GM12878 (cell line): ENCODE measurements around the gene RBP3. TPM values are rescaled to one million over a fixed set of nuclear protein-coding genes. Genes with fewer than 3 reads are reported as not detected.

ENCODE experiments used
- ATAC-seq: fragments of 200-7000 bp; cut with Tn5 transposase; 3 replicates; pipeline ENCODE4 v1.9.1; 2020; ENCODE audit warnings: mild to moderate bottlenecking, moderate library complexity
- BruUV-seq: library from RNA; stranded (reverse); fragments of 400-500 nt; replicated peaks from 2 replicates; lab custom pipeline; 2021; lab: Mats Ljungman, UMichigan
- CTCF ChIA-PET: fragments of 300-600 bp; sonication (Branson Sonifier 250); formaldehyde crosslinking; extraction: SDS; loops from one replicate; lab custom pipeline; 2021; ENCODE audit warnings: inconsistent platforms; lab: Yijun Ruan, JAX
- POLR2A ChIA-PET: fragments of 350-600 bp; formaldehyde crosslinking; extraction: SDS; loops from one replicate; lab custom pipeline; 2021; ENCODE audit warnings: inconsistent platforms; lab: Charles Lee
- RAD21 ChIA-PET: fragments of 300-600 bp; sonication (Branson Sonifier 250); formaldehyde crosslinking; loops from one replicate; lab custom pipeline; 2023; ENCODE audit warnings: antibody characterized with exemption; ENCODE audit not compliant: unreplicated experiment; lab: Charles Lee
- SMC1A ChIA-PET: fragments of 300-600 bp; sonication (Branson Sonifier 250); formaldehyde crosslinking; loops from one replicate; lab custom pipeline; 2023; ENCODE audit not compliant: unreplicated experiment, uncharacterized antibody; lab: Charles Lee
- DNase-seq: peaks from one replicate; pipeline ENCODE4 v3.0.0-alpha.2; 2011; ENCODE audit warnings: low read depth, low spot score
- FAIRE-seq: peaks from 3 replicates; lab custom pipeline; 2011; peaks lifted over from hg19 to GRCh38; lab: Jason Lieb, UNC
- H2AFZ ChIP-seq: 2 replicates; pipeline ENCODE4 v1.6.0; 2011; ENCODE audit warnings: low read depth, low read length, control low read depth; ENCODE audit not compliant: control insufficient read depth
- H3K27ac ChIP-seq: 2 replicates; pipeline ENCODE4 v1.5.1; 2011; ENCODE audit warnings: control low read depth; ENCODE audit not compliant: control insufficient read depth, insufficient read depth
- H3K27me3 ChIP-seq, 2 experiments: replicated peaks in 1 of 2; 2 replicates each; pipeline versions ENCODE4 v1.6.0 to v1.6.1; 2011; ENCODE audit warnings: low read length in 1 of 2; ENCODE audit not compliant: control insufficient read depth in 2 of 2, insufficient read depth in 2 of 2
- H3K36me3 ChIP-seq, 2 experiments: 2 replicates each; pipeline ENCODE4 v1.5.1; 2011; ENCODE audit warnings: low read length in 1 of 2; ENCODE audit not compliant: control insufficient read depth in 2 of 2, insufficient read depth in 2 of 2
- H3K4me1 ChIP-seq: 2 replicates; pipeline ENCODE4 v1.6.1; 2011; ENCODE audit warnings: mild to moderate bottlenecking, low read length, moderate library complexity, mixed read lengths; ENCODE audit not compliant: control insufficient read depth, insufficient read depth
- H3K4me2 ChIP-seq: 2 replicates; pipeline ENCODE4 v1.6.0; 2011; ENCODE audit warnings: control low read depth; ENCODE audit not compliant: control insufficient read depth, insufficient read depth
- H3K4me3 ChIP-seq: fragments of 200-600 bp; sonication (generic); 2 replicates; pipeline ENCODE4 v1.5.1; 2016
- H3K79me2 ChIP-seq: 2 replicates; pipeline ENCODE4 v1.6.0; 2011; ENCODE audit warnings: low read length; ENCODE audit not compliant: control insufficient read depth, insufficient read depth
- H3K9ac ChIP-seq: 2 replicates; pipeline ENCODE4 v1.8.0; 2011; ENCODE audit warnings: low read length, control low read depth, mixed read lengths; ENCODE audit not compliant: control insufficient read depth, insufficient read depth
- H3K9me3 ChIP-seq: replicated peaks from 3 replicates; pipeline ENCODE4 v1.5.1; 2011; ENCODE audit warnings: mild to moderate bottlenecking, low read length; ENCODE audit not compliant: control insufficient read depth, insufficient read depth
- H4K20me1 ChIP-seq: 2 replicates; pipeline ENCODE4 v1.6.0; 2011; ENCODE audit not compliant: control insufficient read depth, insufficient read depth
- CBX5 ChIP-seq: sonication (generic); IDR thresholded peaks from 2 replicates; pipeline ENCODE4 v1.6.1; 2016; ENCODE audit warnings: low read depth, moderate library complexity, mild to moderate bottlenecking, inconsistent platforms
- CHD1 ChIP-seq: IDR thresholded peaks from 2 replicates; pipeline ENCODE4 v1.6.1; 2012; ENCODE audit warnings: low read depth, low read length, improper control_type of control experiment
- ETV6 ChIP-seq, 2 experiments: fragments of 450-650 bp in 1 of 2; IDR thresholded peaks in 1 of 2; conservative IDR thresholded peaks in 1 of 2; 2 replicates each; pipeline ENCODE4 v1.6.1; 2014; ENCODE audit warnings: antibody characterized with exemption in 1 of 2, borderline replicate concordance in 1 of 2, low read depth in 1 of 2, mild to moderate bottlenecking in 1 of 2, moderate library complexity in 1 of 2
- EZH2 ChIP-seq: IDR thresholded peaks from 2 replicates; pipeline ENCODE4 v1.6.1; 2012; ENCODE audit warnings: low read depth, mild to moderate bottlenecking, control low read depth, inconsistent platforms, low read length, borderline replicate concordance; ENCODE audit not compliant: control insufficient read depth
- IRF4 ChIP-seq: IDR thresholded peaks from 2 replicates; pipeline ENCODE4 v1.6.1; 2011; ENCODE audit warnings: low read depth, low read length
- JUNB ChIP-seq: IDR thresholded peaks from 2 replicates; pipeline ENCODE4 v1.6.1; 2016; ENCODE audit warnings: antibody characterized with exemption, mild to moderate bottlenecking
- KAT2A ChIP-seq: conservative IDR thresholded peaks from 2 replicates; pipeline ENCODE4 v1.6.1; 2011; ENCODE audit warnings: low read depth, low read length; ENCODE audit not compliant: control insufficient read depth
- TCF12 ChIP-seq: IDR thresholded peaks from 2 replicates; pipeline ENCODE4 v1.6.1; 2011; ENCODE audit warnings: low read depth, mild to moderate bottlenecking, low read length
- WRNIP1 ChIP-seq: IDR thresholded peaks from 2 replicates; pipeline ENCODE4 v1.6.1; 2011; ENCODE audit warnings: low read depth, low read length, improper control_type of control experiment, borderline replicate concordance
- ZBTB4 ChIP-seq: fragments of 450-650 bp; formaldehyde crosslinking; IDR thresholded peaks from 2 replicates; pipeline ENCODE4 v1.4.0; 2022; ENCODE audit warnings: mild to moderate bottlenecking, moderate library complexity
- WGBS: methylation state at CpG from one replicate; pipeline ENCODE4 v1.1.6; 2016; ENCODE audit warnings: low lambda C conversion rate; ENCODE audit not compliant: insufficient replicate concordance, insufficient coverage; ENCODE audit errors: missing lambda C conversion rate; 5-methylcytosine and 5-hydroxymethylcytosine counted together
- in situ Hi-C: fragments of 300-500 bp; cut with MboI; formaldehyde crosslinking; loops from 9 replicates; pipeline ENCODE4 v1.14.3; 2018; ENCODE audit warnings: mixed read lengths
- intact Hi-C: fragments of 100-400 bp; cut with micrococcal nuclease; formaldehyde crosslinking; loops from one replicate; pipeline ENCODE4 v1.14.2; 2022; ENCODE audit not compliant: unreplicated experiment
- polyA plus RNA-seq, 11 experiments: library from polyadenylated mRNA; depleted of rRNA in 4 of 11; unstranded in 6 of 11; stranded (reverse) in 5 of 11; fragments of >200 nt; fragmentation: Nextera tagmentation in 4 of 11; fragmentation: Illumina TruSeq in 1 of 11; extraction: Ambion mirVana in 4 of 11; extraction: Trizol in 1 of 11; gene quantifications; 1 replicate in 1 of 11; 2 replicates in 10 of 11; pipeline versions ENCODE4 v1.2.1 to v1.2.3, GENCODE V29; 2011 to 2016; ENCODE audit warnings: inconsistent platforms in 2 of 11, missing spikeins in 2 of 11, low read depth in 1 of 11
- total RNA-seq, 4 experiments: library from RNA; depleted of rRNA in 3 of 4; stranded (reverse); fragments of >200 nt in 3 of 4; fragmentation: Illumina TruSeq in 1 of 4; extraction: Trizol in 1 of 4; gene quantifications; 2 replicates each; pipeline versions ENCODE4 v1.2.1 to v1.2.3, GENCODE V29; 2013 to 2021
- TF ChIP-seq, protein P1 (sequence below): fragments of 450-650 bp; formaldehyde crosslinking; IDR thresholded peaks from 2 replicates; pipeline ENCODE4 v1.4.0; 2020; ENCODE audit warnings: mild to moderate bottlenecking, moderate library complexity
- TF ChIP-seq, protein P2 (sequence below): fragments of 450-650 bp; IDR thresholded peaks from 2 replicates; pipeline ENCODE4 v1.6.1; 2017; ENCODE audit warnings: low read depth, mild to moderate bottlenecking, moderate library complexity
- TF ChIP-seq, protein P3 (sequence below): fragments of 450-650 bp; IDR thresholded peaks from 2 replicates; pipeline ENCODE4 v1.6.1; 2018; ENCODE audit warnings: borderline replicate concordance, mild to moderate bottlenecking; ENCODE audit not compliant: partially characterized antibody

The RBP3 gene
- total and polyA plus RNA-seq, 10 of the 15 experiments (the other 5 are each of a cell fraction or from before 2014, with no cell fraction given), result not detected

- no peak for DNase-seq
- no peak for ATAC-seq
- no TSS peak for BruUV-seq
- intact Hi-C loops (no loop called here), in situ Hi-C loops (no loop called here)
- no peak overlapping the region for H3K27ac ChIP-seq
- no peaks in the 10 kb centered on the region; the same call in 1 of the 2 replicates for H4K20me1 ChIP-seq
- H3K36me3 ChIP-seq, result no peaks in the 10 kb centered on the region
- no peaks in the 10 kb centered on the region for H3K79me2 ChIP-seq
- no peaks in the 10 kb centered on the region; a peak in 2 of 4 replicates for H3K27me3 ChIP-seq
- CTCF ChIA-PET, result interaction anchor here (2.6 to 2.9 kb wide), 2 partner anchors 10 to 305 kb away, joined by 5 to 7 read pairs; no protein-coding TSS in a partner anchor
- H3K4me2 ChIP-seq, result no peak overlapping the region
- H3K9ac ChIP-seq, result no peak overlapping the region
- SMC1A ChIA-PET, result no interaction called here
- RAD21 ChIA-PET, result no interaction called here
- no peaks in the 10 kb centered on the region for H3K9me3 ChIP-seq
- H2AFZ ChIP-seq, result no peak overlapping the region
- H3K4me3 ChIP-seq, result no peak overlapping the region
- H3K4me1 ChIP-seq, result no peaks in the 10 kb centered on the region
- POLR2A ChIA-PET, result no interaction called here
- FAIRE-seq, result no peak
- 8% methylated on average over 3 of the region's 3 CpGs for WGBS
- no peak for TF ChIP-seq CBX5
- TF ChIP-seq TCF12, result no peak
- TF ChIP-seq, protein P1, sequence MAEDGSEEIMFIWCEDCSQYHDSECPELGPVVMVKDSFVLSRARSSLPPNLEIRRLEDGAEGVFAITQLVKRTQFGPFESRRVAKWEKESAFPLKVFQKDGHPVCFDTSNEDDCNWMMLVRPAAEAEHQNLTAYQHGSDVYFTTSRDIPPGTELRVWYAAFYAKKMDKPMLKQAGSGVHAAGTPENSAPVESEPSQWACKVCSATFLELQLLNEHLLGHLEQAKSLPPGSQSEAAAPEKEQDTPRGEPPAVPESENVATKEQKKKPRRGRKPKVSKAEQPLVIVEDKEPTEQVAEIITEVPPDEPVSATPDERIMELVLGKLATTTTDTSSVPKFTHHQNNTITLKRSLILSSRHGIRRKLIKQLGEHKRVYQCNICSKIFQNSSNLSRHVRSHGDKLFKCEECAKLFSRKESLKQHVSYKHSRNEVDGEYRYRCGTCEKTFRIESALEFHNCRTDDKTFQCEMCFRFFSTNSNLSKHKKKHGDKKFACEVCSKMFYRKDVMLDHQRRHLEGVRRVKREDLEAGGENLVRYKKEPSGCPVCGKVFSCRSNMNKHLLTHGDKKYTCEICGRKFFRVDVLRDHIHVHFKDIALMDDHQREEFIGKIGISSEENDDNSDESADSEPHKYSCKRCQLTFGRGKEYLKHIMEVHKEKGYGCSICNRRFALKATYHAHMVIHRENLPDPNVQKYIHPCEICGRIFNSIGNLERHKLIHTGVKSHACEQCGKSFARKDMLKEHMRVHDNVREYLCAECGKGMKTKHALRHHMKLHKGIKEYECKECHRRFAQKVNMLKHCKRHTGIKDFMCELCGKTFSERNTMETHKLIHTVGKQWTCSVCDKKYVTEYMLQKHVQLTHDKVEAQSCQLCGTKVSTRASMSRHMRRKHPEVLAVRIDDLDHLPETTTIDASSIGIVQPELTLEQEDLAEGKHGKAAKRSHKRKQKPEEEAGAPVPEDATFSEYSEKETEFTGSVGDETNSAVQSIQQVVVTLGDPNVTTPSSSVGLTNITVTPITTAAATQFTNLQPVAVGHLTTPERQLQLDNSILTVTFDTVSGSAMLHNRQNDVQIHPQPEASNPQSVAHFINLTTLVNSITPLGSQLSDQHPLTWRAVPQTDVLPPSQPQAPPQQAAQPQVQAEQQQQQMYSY, result no peak
- no peak for TF ChIP-seq ETV6 (conservative IDR thresholded peaks at IDR 0.05 in 1 of 2, IDR thresholded peaks at IDR 0.05 in 1 of 2; ENCODE audit: borderline replicate concordance in 1 of 2, low read depth in 1 of 2)
- no peak for TF ChIP-seq WRNIP1
- TF ChIP-seq, protein P2, sequence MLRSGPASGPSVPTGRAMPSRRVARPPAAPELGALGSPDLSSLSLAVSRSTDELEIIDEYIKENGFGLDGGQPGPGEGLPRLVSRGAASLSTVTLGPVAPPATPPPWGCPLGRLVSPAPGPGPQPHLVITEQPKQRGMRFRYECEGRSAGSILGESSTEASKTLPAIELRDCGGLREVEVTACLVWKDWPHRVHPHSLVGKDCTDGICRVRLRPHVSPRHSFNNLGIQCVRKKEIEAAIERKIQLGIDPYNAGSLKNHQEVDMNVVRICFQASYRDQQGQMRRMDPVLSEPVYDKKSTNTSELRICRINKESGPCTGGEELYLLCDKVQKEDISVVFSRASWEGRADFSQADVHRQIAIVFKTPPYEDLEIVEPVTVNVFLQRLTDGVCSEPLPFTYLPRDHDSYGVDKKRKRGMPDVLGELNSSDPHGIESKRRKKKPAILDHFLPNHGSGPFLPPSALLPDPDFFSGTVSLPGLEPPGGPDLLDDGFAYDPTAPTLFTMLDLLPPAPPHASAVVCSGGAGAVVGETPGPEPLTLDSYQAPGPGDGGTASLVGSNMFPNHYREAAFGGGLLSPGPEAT, result no peak
- TF ChIP-seq CHD1, result no peak
- TF ChIP-seq KAT2A, result no peak
- no peak for TF ChIP-seq ZBTB4 (CRISPR knock-in tag)
- no peak for TF ChIP-seq JUNB
- TF ChIP-seq IRF4, result no peak
- TF ChIP-seq, protein P3, sequence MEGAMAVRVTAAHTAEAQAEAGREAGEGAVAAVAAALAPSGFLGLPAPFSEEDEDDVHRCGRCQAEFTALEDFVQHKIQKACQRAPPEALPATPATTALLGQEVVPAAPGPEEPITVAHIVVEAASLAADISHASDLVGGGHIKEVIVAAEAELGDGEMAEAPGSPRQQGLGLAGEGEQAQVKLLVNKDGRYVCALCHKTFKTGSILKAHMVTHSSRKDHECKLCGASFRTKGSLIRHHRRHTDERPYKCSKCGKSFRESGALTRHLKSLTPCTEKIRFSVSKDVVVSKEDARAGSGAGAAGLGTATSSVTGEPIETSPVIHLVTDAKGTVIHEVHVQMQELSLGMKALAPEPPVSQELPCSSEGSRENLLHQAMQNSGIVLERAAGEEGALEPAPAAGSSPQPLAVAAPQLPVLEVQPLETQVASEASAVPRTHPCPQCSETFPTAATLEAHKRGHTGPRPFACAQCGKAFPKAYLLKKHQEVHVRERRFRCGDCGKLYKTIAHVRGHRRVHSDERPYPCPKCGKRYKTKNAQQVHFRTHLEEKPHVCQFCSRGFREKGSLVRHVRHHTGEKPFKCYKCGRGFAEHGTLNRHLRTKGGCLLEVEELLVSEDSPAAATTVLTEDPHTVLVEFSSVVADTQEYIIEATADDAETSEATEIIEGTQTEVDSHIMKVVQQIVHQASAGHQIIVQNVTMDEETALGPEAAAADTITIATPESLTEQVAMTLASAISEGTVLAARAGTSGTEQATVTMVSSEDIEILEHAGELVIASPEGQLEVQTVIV, result no peak
- no peak for TF ChIP-seq EZH2
Observed at GRCh38 chr10:47330366-47330765, 17.8 kb upstream of the RBP3 start.
